RCC 7860 (cell line): ENCODE measurements around the gene PLEKHM3.

ENCODE experiments used
- DNase-seq: peaks from one replicate; pipeline ENCODE4 v3.0.0-alpha.2; 2015; ENCODE audit warnings: low spot score
- FAIRE-seq: peaks from 2 replicates; lab custom pipeline; 2012; peaks lifted over from hg19 to GRCh38; lab: Jason Lieb, UNC

The PLEKHM3 gene

DNA sequence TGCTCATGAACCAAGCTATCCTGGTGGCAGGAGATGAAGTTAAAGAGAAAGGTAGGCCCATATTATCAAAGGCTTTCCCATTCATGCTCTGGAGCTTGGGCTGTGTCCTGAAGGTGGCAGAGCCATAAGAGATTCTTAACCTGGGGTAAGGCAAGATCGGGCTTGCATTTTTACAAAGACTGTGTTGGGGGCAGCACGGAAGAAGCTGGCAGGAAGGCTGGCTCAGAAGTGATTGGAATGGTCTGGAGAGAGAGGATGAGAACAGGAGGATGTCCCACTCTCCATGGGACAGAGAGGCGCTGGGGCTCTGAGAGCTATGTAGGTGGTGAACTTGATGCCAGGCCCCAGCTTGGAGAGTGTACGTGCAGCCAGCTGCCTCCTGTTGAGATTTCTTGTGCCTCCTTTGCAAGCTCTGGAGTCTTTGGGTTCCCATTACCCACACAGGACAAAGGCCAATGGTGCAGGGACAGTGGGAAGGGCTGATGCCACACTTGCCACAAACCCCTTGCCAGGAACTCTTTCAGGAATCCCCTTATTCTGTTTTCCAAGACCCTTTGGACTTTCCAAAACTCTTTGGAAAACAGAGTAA lies 215.0 kb downstream of the PLEKHM3 start:
- FAIRE-seq (no peak), DNase-seq (no peak)

DNA sequence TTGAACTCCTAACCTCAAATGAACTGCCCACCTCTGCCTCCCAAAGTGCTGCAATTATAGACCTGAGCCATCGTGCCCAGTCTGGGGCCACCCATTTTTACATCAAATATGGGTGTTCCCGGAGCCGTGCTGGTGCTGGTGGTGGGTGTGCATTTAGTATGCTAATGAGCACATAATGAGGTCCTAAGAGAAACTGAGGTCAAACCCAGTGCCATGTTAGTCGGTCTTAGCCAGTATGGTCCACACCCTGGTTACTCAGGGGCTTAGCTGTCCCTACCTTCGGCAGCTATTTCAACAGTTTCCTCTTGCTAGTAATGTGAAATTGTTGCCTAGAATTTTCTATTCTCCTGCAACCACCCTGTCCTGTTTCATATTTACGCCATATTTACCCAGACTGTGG lies 217.2 kb downstream of the PLEKHM3 start:
- FAIRE-seq (no peak), DNase-seq (no peak)

- peak; percentile 70 for DNase-seq
Observed at GRCh38 chr2:207807516-207807915, 217.8 kb downstream of the PLEKHM3 start.

GRCh38 chr2:207805566-207806226 lies 219.6 kb downstream of the PLEKHM3 start:
- FAIRE-seq (peak; percentile 83), DNase-seq (peak; percentile 67)

More at GRCh38 chr2:207807516-207807915, 217.8 kb downstream of the PLEKHM3 start:
- peak; percentile 32 for FAIRE-seq

DNA sequence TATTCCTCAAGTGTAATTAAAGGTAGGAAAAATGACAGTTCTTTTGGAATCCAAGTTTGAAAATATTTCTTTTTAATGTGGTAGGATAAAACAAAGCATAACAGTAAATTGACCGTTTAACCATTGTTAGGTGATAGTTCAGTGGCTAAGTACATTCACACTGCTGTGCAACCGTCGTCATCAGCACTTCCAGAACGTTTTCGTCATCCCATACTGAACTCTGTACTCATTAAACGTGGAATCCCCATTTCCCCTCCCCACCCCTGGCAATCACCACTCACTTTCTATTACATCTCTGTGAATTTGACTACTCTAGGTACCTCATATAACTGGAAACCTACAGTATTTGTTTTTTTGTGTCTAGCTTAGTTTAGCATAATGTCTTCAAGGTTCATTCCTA lies 222.7 kb downstream of the PLEKHM3 start:
- no peak for FAIRE-seq

GRCh38 chr2:207801259-207801658 lies 224.1 kb downstream of the PLEKHM3 start:
- no peak for FAIRE-seq
- DNase-seq = no peak

More for the DNA sequence above, 222.7 kb downstream of the PLEKHM3 start:
- no peak for DNase-seq

DNA sequence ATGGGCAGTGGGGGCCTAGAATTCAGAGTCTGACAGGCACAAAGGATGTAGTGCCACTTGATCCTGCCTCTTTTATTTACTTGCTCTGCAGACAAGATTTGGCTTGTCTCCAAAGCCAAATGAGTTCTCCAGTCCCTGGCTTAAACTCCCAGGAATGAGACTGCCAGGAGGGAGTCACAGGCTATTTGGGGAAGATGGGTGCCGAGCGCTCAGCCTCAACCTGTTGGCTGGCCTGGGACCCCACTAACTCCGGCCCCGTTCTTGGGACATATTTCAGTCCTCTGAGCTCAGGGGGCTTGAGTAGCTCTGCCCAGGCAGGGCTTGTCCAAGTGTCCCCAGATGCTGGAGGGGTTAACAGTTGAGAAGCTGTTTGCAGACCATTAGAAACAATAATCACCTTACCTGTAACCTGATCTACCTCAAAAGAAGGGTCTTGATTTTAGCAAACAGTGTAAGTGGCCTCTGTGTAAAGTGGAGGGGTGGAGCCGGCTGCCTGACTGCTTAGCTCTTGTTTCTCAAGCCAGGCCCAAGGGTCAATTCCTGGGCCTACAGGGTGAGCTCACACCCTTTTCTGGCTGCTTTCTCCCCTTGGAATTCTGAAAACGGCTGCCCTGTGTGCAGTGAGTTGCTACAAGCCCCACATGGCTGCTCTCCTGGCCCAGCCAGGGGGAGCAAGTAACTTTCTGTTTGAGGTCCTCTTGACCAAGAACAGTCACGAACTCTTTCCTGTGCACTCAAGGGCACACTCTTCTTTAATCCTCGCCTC lies 228.6 kb downstream of the PLEKHM3 start:
- no peak for DNase-seq

DNA sequence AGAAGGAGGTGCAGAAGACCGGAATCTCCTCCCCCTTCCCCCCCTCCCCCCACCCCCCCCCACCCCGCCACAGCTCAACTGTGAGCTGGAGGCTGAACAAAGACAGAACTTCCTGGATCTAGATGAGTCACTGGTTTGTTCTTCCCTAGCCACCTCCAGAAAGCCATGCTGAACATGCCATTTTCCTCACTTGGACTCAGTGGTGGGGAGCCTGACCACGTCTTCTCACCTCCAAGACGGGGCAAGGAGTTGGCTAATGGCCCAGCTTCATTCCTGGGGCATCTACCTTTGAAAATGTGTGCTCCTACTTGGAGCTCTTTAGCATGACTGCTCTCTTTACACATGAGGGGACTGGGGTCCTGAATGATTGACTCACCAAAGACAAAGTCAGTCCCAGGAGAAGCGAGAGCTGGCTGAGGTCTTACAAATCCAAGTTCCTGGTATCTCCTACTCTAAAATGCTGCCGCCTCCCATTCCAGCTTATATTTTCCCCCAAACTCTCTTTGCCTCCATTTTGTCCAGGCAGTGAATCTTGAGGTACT lies 233.0 kb downstream of the PLEKHM3 start:
- FAIRE-seq = peak; percentile 45
- peak; percentile 89 for DNase-seq

More for the DNA sequence above, 228.6 kb downstream of the PLEKHM3 start:
- FAIRE-seq = no peak

GRCh38 chr2:207791579-207792243 lies 233.6 kb downstream of the PLEKHM3 start:
- no peak for DNase-seq
- FAIRE-seq = no peak

DNA sequence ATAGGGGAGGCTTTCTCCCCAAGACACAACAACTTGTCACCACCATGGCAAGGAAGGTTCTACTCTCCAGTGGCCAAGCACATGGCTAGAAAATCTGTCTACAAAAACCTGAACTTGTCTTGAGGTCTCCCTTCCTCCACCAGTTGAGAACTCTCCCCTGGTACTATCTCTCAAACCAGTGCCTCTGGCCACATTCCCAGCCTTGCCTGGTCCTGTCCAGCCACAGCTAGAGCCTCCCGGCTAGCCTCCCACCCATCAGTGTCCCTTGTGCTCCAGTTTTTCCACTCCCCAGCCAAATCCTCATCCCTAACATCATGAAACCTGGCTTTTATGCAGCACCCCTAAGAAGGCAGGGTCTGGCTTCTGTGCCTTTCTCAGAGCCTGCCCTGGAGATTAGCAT lies 234.4 kb downstream of the PLEKHM3 start:
- FAIRE-seq = no peak

GRCh38 chr2:207787800-207788199 lies 237.5 kb downstream of the PLEKHM3 start:
- DNase-seq = no peak
- no peak for FAIRE-seq

More for the DNA sequence above, 234.4 kb downstream of the PLEKHM3 start:
- DNase-seq = no peak

DNA sequence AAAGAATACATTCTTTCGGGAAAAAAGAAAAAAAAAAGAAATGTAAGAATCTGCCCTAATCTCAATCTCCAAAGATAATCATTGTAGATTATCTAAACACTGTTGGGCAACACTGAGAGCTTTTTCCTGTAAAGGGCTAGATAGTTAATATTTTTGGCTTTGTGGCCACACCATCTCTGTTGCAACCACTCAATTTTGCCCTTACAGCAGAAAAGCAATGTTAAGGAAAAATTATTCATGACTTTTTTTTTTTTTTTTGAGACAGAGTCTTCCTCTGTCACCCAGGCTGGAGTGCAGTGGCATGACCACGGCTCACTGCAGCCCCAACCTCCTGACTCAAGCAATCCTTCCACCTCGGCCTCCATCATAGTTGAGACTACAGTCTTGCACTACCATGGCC lies 238.3 kb downstream of the PLEKHM3 start:
- no peak for DNase-seq
- FAIRE-seq = no peak

DNA sequence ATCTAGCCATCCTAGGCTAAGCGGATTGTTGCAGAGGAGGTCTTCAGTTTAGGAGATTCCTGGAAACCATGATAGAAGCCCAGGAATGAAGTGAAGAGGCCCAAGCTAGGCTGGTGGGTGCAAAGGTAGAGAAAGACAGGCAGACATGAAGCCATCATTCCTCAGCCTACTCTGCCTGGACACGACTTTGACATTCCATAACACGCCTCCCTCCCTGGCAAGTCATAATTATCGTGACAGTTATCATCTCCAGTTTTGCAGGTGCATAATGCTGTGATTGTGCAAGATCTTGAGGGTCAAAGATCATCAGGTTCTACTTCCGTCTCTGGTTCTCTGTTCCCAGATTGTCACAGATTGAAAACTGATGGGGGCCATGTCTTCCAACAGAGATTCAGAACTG lies 240.4 kb downstream of the PLEKHM3 start:
- no peak for DNase-seq
- no peak for FAIRE-seq

- DNase-seq = no peak
- FAIRE-seq = no peak
Observed at GRCh38 chr2:207783514-207783913, 241.8 kb downstream of the PLEKHM3 start.

GRCh38 chr2:207782238-207783030 lies 242.9 kb downstream of the PLEKHM3 start:
- FAIRE-seq = no peak
- no peak for DNase-seq

DNA sequence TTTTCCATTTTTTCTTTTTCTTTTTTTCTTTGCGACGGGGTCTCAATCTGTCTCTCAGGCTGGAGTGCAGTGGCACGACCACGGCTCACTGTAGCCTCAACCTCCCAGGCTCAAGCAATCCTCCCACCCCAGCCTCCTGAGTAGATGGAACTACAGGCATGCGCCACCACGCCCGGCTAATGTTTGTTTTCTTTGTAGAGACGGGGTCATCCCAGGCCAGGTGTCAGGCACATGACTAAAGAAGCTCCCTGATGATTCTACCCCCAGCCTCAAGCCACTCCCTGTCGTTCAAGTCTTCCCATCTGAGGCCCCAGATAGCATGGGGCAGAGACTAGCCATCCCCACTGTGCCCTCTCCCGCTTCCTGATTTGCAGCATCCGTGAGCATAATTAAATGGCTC lies 245.8 kb downstream of the PLEKHM3 start:
- FAIRE-seq (no peak), DNase-seq (no peak)

DNA sequence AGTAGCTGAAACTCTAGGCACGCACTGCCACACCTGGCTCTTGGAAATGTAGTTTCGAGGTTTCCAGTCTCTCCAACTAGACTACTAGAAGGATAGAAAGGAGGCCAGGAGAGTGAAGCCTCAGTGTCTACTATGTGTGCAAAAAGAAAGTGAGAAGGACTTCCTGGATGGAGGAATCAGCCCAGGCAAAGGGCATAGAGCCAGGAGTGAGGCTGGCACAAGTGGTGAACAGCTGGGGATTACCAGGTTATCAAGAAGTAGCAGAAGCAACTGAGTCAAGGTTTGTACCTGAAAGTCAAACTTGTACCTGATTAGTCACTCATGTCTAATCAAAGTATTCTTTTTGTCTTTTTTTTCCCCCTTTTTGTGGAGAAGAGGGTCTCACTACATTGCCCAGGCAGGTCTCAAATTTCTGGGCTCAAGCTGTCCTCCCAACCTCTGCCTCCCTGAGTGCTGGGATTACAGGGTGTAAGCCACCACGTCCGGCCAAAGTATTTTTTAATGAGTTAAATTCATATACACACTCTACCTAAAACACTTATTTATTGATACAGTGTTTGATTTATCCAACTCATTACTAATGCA lies 246.9 kb downstream of the PLEKHM3 start:
- DNase-seq (no peak), FAIRE-seq (no peak)

- DNase-seq = no peak
- FAIRE-seq = no peak
Observed at GRCh38 chr2:207777124-207777523, 248.2 kb downstream of the PLEKHM3 start.

- FAIRE-seq = no peak
Observed at GRCh38 chr2:207775473-207775872, 249.9 kb downstream of the PLEKHM3 start.

DNA sequence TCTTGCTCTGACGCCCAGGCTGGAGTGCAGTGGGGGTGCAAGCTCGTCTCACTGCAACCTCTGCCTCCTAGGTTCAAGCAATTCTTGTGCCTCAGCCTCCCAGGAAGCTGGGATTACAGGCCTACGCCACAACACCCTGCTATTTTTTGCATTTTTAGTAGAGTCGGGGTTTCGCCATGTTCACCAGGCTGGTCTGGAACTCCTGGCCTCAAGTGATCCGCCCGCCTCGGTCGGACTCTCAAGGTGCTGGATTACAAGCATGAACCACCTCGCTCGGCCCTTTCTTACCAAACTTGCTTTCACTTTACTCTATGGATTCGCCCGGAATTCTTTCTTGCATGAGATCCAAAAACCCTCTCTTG lies 252.5 kb downstream of the PLEKHM3 start:
- no peak for FAIRE-seq
- no peak for DNase-seq

More at GRCh38 chr2:207775473-207775872, 249.9 kb downstream of the PLEKHM3 start:
- DNase-seq = no peak
